ENCODE measurements around the gene ACOX2. TPM values are rescaled to one million over a fixed set of nuclear protein-coding genes. Genes with fewer than 3 reads are reported as not detected.

Gene ACOX2
- total RNA-seq, 1 donor, result 19.2 TPM

GRCh38 chr3:58578873-58579272 is 41.9 kb upstream of the ACOX2 start:
- DNase-seq (ENCODE audit: low read depth), result no peak
- TF ChIP-seq, protein P1, sequence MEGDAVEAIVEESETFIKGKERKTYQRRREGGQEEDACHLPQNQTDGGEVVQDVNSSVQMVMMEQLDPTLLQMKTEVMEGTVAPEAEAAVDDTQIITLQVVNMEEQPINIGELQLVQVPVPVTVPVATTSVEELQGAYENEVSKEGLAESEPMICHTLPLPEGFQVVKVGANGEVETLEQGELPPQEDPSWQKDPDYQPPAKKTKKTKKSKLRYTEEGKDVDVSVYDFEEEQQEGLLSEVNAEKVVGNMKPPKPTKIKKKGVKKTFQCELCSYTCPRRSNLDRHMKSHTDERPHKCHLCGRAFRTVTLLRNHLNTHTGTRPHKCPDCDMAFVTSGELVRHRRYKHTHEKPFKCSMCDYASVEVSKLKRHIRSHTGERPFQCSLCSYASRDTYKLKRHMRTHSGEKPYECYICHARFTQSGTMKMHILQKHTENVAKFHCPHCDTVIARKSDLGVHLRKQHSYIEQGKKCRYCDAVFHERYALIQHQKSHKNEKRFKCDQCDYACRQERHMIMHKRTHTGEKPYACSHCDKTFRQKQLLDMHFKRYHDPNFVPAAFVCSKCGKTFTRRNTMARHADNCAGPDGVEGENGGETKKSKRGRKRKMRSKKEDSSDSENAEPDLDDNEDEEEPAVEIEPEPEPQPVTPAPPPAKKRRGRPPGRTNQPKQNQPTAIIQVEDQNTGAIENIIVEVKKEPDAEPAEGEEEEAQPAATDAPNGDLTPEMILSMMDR (IDR thresholded peaks at IDR 0.05; ENCODE audit: insufficient read depth, low read length), result no peak

GRCh38 chr3:58577269-58577821 is 40.4 kb upstream of the ACOX2 start, which contains the start of gene FAM107A:
TSS of gene FAM107A (minus strand) at chr3:58577391. CDS start at chr3:58569860, 7,531 bp downstream.
- peak; percentile 85 for DNase-seq (ENCODE audit: low read depth)
- TF ChIP-seq, protein P1 (IDR thresholded peaks at IDR 0.05; ENCODE audit: insufficient read depth, low read length), result peak; percentile 51
- peak within 1 kb of the TSS; percentile 18 for H3K4me3 ChIP-seq (ENCODE audit: low read depth, low read length)

More at GRCh38 chr3:58578873-58579272, 41.9 kb upstream of the ACOX2 start:
- H3K4me3 ChIP-seq (ENCODE audit: low read depth, low read length), result no peak overlapping the region

DNA sequence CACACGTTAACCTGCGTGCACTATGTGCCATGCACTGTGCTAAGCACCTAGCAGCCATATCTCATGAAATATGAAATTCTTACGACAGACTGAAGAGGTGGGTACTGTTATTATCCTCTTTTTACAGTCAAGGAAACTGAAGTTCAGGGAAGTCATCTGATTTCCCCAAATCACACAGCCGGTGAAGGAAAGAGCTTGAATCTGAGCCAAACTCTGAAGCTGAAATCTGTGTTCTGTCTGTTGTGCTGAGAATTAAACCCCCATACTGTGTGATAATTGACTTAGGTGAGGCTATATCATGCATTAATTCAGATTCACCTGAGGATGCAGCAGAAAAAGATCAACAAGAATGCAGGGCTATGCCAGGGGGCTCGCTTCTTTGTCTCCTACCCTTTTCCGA is 39.7 kb upstream of the ACOX2 start:
- no peak for DNase-seq (ENCODE audit: low read depth)
- H3K4me3 ChIP-seq (ENCODE audit: low read depth, low read length), result peak overlapping the region; percentile 18
- TF ChIP-seq, protein P1 (IDR thresholded peaks at IDR 0.05; ENCODE audit: insufficient read depth, low read length), result no peak

GRCh38 chr3:58575971-58576652 is 39.1 kb upstream of the ACOX2 start:
- TF ChIP-seq, protein P1 (IDR thresholded peaks at IDR 0.05; ENCODE audit: insufficient read depth, low read length), result no peak
- no peak overlapping the region for H3K4me3 ChIP-seq (ENCODE audit: low read depth, low read length)
- no peak for DNase-seq (ENCODE audit: low read depth)

GRCh38 chr3:58574682-58575081 is 37.7 kb upstream of the ACOX2 start:
- TF ChIP-seq, protein P1 (IDR thresholded peaks at IDR 0.05; ENCODE audit: insufficient read depth, low read length), result no peak
- no peak overlapping the region for H3K4me3 ChIP-seq (ENCODE audit: low read depth, low read length)
- no peak for DNase-seq (ENCODE audit: low read depth)

- DNase-seq (ENCODE audit: low read depth), result no peak
- TF ChIP-seq, protein P1 (IDR thresholded peaks at IDR 0.05; ENCODE audit: insufficient read depth, low read length), result no peak
- H3K4me3 ChIP-seq (ENCODE audit: low read depth, low read length), result no peak overlapping the region
These were observed 37.1 kb upstream of the ACOX2 start for GRCh38 chr3:58574106-58574505.
